Umbilical cord (tissue), 1 donor: ENCODE results near the gene ZNF256. TPM values are rescaled to one million over a fixed set of nuclear protein-coding genes. Genes with fewer than 3 reads are reported as not detected.

ENCODE experiments used
- total RNA-seq: library from RNA; depleted of rRNA; stranded (reverse); fragments of >200 nt; gene quantifications from one replicate; pipeline ENCODE4 v1.2.3, GENCODE V29; 2014; ENCODE audit warnings: low replicate concordance; ENCODE audit not compliant: insufficient read depth

The ZNF256 gene
- total RNA-seq, 1 donor from 2014 or later = 14.0 TPM

Other genes with a start within 250 kb of the ZNF256 start
- gene ZNF154, start 238.5 kb downstream of the ZNF256 start, total RNA-seq = 8.2 TPM
- 10.4 TPM for gene ZNF671, start 220.1 kb downstream of the ZNF256 start, total RNA-seq
- 25.8 TPM for gene ZNF776, start 200.9 kb downstream of the ZNF256 start, total RNA-seq
- 19.3 TPM for gene ZNF586, start 178.0 kb downstream of the ZNF256 start, total RNA-seq
- 3.1 TPM for gene ZNF552, start 132.8 kb downstream of the ZNF256 start, total RNA-seq
- gene ZNF587B, start 117.4 kb downstream of the ZNF256 start, total RNA-seq = 29.1 TPM
- gene ZNF587, start 97.8 kb downstream of the ZNF256 start, total RNA-seq = 27.0 TPM
- gene ZNF814, start 58.7 kb downstream of the ZNF256 start, total RNA-seq = 20.0 TPM
- gene ZNF417, start 31.1 kb downstream of the ZNF256 start, total RNA-seq = 29.1 TPM
- gene ZNF418, start 12.3 kb downstream of the ZNF256 start, total RNA-seq = 21.2 TPM
- gene C19orf18, start 26.8 kb upstream of the ZNF256 start, total RNA-seq = not detected
- gene ZNF606, start 55.1 kb upstream of the ZNF256 start, total RNA-seq = 64.8 TPM
- 0.24 TPM for gene ZSCAN1, start 86.3 kb upstream of the ZNF256 start, total RNA-seq
- gene ZNF135, start 111.6 kb upstream of the ZNF256 start, total RNA-seq = 8.9 TPM
- gene ZSCAN18, start 150.5 kb upstream of the ZNF256 start, total RNA-seq = 46.2 TPM
- 11.8 TPM for gene ZNF329, start 203.1 kb upstream of the ZNF256 start, total RNA-seq
- gene ZNF274, start 235.4 kb upstream of the ZNF256 start, total RNA-seq = 14.7 TPM